ENCODE measurements around the gene SIX1.

DNA sequence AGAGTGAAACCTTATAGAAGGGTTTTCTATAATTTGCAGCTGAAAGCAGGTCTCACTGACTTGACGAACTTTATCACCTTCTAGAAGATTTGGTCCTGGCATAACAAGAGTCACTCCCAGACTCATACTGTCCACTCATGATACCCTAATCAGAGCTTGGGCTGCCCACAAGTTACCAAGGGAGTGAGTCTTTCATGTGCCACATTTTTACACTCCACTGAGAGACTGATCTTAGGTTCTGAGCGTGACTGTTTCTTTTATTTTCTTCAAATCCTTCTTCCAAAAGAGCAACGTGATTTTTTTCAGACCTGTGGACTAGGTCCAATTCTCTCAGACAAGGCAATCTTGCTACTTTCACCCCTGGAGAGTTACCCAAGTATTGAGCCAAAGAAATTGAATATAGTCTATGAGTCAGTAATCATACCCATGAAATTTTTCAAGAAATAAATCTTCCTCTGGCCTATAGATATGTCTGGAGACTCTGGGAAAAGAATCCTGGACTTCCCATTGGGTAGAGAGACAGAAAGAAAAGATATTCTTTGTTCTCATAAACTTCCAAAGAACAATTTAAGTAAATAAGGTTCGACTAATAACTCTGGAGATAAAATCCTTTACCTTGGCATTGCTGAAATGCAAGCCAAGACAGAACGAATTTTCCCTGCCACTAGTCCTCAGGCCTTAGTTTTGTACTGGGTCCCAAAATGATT is 26.9 kb downstream of the SIX1 start:
- no peak for TF ChIP-seq POLR2AphosphoS5 (IDR thresholded peaks at IDR 0.05; ENCODE audit: low read depth, low read length)
- TF ChIP-seq, protein P1, sequence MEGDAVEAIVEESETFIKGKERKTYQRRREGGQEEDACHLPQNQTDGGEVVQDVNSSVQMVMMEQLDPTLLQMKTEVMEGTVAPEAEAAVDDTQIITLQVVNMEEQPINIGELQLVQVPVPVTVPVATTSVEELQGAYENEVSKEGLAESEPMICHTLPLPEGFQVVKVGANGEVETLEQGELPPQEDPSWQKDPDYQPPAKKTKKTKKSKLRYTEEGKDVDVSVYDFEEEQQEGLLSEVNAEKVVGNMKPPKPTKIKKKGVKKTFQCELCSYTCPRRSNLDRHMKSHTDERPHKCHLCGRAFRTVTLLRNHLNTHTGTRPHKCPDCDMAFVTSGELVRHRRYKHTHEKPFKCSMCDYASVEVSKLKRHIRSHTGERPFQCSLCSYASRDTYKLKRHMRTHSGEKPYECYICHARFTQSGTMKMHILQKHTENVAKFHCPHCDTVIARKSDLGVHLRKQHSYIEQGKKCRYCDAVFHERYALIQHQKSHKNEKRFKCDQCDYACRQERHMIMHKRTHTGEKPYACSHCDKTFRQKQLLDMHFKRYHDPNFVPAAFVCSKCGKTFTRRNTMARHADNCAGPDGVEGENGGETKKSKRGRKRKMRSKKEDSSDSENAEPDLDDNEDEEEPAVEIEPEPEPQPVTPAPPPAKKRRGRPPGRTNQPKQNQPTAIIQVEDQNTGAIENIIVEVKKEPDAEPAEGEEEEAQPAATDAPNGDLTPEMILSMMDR (IDR thresholded peaks at IDR 0.05): no peak
- TF ChIP-seq SIN3A (IDR thresholded peaks at IDR 0.05; ENCODE audit: borderline replicate concordance, insufficient read depth, low read depth, low read length): no peak
